Measurements from ENCODE around the gene EXOC6B.

EXOC6B gene

DNA sequence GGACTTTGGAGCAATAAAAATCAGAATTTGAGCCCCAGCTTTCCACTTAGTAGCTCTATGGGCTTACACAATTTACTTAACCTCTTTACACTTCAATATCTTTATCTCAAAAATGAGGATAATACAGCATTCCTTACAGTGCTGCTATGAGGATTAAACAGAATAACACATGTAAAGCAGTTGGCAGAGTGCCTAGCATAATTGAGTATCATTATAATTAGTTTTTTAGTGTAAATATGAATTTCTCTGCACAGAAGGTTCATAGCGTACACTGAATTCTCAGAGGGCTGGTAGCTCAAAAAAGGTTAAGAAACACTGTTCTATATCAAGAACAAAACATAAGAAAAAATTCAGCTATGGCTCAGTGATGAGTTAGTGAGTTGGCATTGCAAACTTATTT lies 487.8 kb downstream of the EXOC6B start:
- TF ChIP-seq, protein P1, sequence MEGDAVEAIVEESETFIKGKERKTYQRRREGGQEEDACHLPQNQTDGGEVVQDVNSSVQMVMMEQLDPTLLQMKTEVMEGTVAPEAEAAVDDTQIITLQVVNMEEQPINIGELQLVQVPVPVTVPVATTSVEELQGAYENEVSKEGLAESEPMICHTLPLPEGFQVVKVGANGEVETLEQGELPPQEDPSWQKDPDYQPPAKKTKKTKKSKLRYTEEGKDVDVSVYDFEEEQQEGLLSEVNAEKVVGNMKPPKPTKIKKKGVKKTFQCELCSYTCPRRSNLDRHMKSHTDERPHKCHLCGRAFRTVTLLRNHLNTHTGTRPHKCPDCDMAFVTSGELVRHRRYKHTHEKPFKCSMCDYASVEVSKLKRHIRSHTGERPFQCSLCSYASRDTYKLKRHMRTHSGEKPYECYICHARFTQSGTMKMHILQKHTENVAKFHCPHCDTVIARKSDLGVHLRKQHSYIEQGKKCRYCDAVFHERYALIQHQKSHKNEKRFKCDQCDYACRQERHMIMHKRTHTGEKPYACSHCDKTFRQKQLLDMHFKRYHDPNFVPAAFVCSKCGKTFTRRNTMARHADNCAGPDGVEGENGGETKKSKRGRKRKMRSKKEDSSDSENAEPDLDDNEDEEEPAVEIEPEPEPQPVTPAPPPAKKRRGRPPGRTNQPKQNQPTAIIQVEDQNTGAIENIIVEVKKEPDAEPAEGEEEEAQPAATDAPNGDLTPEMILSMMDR (IDR thresholded peaks at IDR 0.05; ENCODE audit: low read depth, low read length), result no peak
- DNase-seq, result no peak
- no peaks in the 10 kb centered on the region for H3K27me3 ChIP-seq (ENCODE audit: insufficient read depth, low read depth, severe bottlenecking)
- H3K36me3 ChIP-seq, result no peaks in the 10 kb centered on the region
- no peaks in the 10 kb centered on the region for H3K9me3 ChIP-seq (ENCODE audit: severe bottlenecking)
- H3K4me3 ChIP-seq (ENCODE audit: low read depth, low read length), result no peak overlapping the region
- no peak overlapping the region for H3K27ac ChIP-seq

GRCh38 chr2:72332720-72333119 lies 493.1 kb downstream of the EXOC6B start:
- TF ChIP-seq, protein P1 (IDR thresholded peaks at IDR 0.05; ENCODE audit: low read depth, low read length), result no peak
- Histone ChIP-seq H3K9me3 (ENCODE audit: severe bottlenecking) (no peaks in the 10 kb centered on the region), H3K27me3 (ENCODE audit: insufficient read depth, low read depth, severe bottlenecking) (no peaks in the 10 kb centered on the region), H3K36me3 (no peaks in the 10 kb centered on the region), H3K4me3 (ENCODE audit: low read depth, low read length) (no peak overlapping the region), H3K27ac (no peak overlapping the region)
- no peak for DNase-seq

GRCh38 chr2:72330652-72331051 lies 495.2 kb downstream of the EXOC6B start:
- H3K27ac ChIP-seq, result no peak overlapping the region
- H3K27me3 ChIP-seq (ENCODE audit: insufficient read depth, low read depth, severe bottlenecking), result no peaks in the 10 kb centered on the region
- no peaks in the 10 kb centered on the region for H3K9me3 ChIP-seq (ENCODE audit: severe bottlenecking)
- no peak for DNase-seq
- TF ChIP-seq, protein P1 (IDR thresholded peaks at IDR 0.05; ENCODE audit: low read depth, low read length), result no peak
- no peak overlapping the region for H3K4me3 ChIP-seq (ENCODE audit: low read depth, low read length)
- H3K36me3 ChIP-seq, result no peaks in the 10 kb centered on the region

DNA sequence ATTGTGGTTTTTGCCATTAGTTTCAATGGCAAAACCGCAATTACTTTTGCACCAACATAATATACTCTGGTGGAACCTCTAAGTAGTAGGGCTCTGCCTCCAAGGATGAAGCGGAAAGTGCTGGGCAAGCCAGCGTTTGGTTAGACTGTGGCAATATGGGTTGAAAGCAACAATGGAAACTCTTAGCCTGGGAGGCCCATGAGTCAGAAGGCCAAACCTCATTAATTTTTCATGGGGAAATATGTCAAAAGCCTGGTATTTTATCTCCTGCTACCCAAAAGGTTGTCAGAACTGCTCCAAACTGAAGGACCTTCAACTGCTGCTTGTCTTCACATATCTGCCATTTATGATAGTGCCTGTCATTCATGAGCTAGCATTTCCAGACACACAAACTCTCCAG lies 499.1 kb downstream of the EXOC6B start:
- TF ChIP-seq, protein P1 (IDR thresholded peaks at IDR 0.05; ENCODE audit: low read depth, low read length), result no peak
- Histone ChIP-seq H3K27me3 (ENCODE audit: insufficient read depth, low read depth, severe bottlenecking) (no peaks in the 10 kb centered on the region), H3K27ac (no peak overlapping the region), H3K4me3 (ENCODE audit: low read depth, low read length) (no peak overlapping the region), H3K9me3 (ENCODE audit: severe bottlenecking) (no peaks in the 10 kb centered on the region), H3K36me3 (no peaks in the 10 kb centered on the region)
- no peak for DNase-seq

DNA sequence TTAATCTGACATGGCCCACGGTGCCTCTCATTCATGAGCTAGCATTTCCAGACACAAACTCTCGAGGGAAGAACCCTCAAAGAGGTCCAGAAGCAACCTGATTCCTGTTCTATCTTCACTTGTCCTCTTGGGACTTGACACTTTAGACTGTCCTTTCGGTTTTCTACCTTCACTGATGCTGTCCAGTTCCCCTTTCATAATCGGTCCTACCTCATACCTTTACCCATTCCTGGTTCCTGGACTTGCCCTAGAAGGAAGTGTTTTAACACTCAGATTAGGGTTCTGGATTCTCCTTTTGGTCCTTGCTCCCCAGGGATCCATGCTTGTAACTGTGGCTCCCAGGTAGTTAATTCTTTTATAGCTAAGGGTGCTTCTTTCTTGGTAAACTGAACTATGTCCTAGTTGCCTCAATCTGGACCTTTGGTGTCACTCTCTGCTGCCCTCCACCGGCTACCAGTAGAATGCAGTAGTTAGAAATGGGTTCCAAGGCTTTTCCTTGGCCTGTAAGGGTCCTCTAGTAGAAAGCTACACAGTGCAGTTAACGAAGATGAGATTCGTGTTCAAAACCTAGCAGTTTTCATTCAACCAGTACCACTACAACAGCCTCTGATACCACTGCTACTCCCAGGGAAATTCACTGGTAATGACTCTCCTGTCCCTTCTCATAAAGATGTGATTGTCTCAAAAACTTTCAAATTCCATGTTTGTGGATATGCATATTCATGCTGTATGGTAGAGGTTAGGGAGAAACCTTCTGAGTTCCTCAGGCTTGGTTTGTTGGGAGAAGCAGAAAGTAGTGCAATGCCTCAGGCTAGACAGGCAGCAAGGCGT lies 500.0 kb downstream of the EXOC6B start:
- H3K27me3 ChIP-seq (ENCODE audit: insufficient read depth, low read depth, severe bottlenecking), result no peaks in the 10 kb centered on the region
- H3K4me3 ChIP-seq (ENCODE audit: low read depth, low read length), result no peak overlapping the region
- H3K9me3 ChIP-seq (ENCODE audit: severe bottlenecking), result no peaks in the 10 kb centered on the region
- TF ChIP-seq, protein P1 (IDR thresholded peaks at IDR 0.05; ENCODE audit: low read depth, low read length), result peak; percentile 81
- no peaks in the 10 kb centered on the region for H3K36me3 ChIP-seq
- DNase-seq, result peak; percentile 67
- no peak overlapping the region for H3K27ac ChIP-seq

DNA sequence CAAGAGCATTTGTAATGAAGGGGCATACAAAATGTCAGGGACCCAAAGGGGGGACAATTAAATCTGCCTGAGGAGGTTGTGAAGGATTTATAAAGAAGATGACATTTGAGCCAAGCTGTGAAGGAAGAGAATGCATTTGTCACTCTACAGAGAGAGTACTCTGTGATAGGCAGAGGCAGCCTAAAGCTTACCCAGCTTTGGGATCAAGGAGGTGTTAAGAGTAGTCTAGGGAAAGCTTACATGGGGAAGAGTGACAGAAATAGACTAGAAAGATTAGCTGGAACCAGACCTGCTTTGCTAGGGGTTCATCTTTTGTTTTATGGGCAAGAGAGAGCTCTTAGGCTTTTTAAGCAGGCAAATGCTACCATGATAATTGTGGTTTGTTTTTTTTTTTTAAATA lies 509.1 kb downstream of the EXOC6B start:
- TF ChIP-seq, protein P1 (IDR thresholded peaks at IDR 0.05; ENCODE audit: low read depth, low read length), result no peak
- H3K9me3 ChIP-seq (ENCODE audit: severe bottlenecking), result no peaks in the 10 kb centered on the region
- H3K4me3 ChIP-seq (ENCODE audit: low read depth, low read length), result no peak overlapping the region
- no peaks in the 10 kb centered on the region for H3K36me3 ChIP-seq
- H3K27me3 ChIP-seq (ENCODE audit: insufficient read depth, low read depth, severe bottlenecking), result no peaks in the 10 kb centered on the region
- DNase-seq, result peak; percentile 61
- H3K27ac ChIP-seq, result no peak overlapping the region
